HepG2 (cell line): ENCODE results near the gene C14orf93. TPM values are rescaled to one million over a fixed set of nuclear protein-coding genes. Genes with fewer than 3 reads are reported as not detected.

Experiments
- CENPT ChIP-seq: sonication (generic); formaldehyde crosslinking; IDR thresholded peaks from 2 replicates; pipeline ENCODE4 v1.8.0; 2022; ENCODE audit warnings: low read depth, mild to moderate bottlenecking, moderate library complexity, missing genetic modification reagents
- ELF3 ChIP-seq: IDR thresholded peaks from 2 replicates; pipeline ENCODE4 v1.6.1; 2016; ENCODE audit warnings: missing genetic modification reagents, missing compliant biosample characterization
- GFI1 ChIP-seq: sonication (generic); formaldehyde crosslinking; IDR thresholded peaks from 2 replicates; pipeline ENCODE4 v1.5.0; 2020; ENCODE audit warnings: missing genetic modification reagents, mild to moderate bottlenecking, borderline replicate concordance
- KMT2B ChIP-seq: IDR thresholded peaks from 2 replicates; pipeline ENCODE4 v1.6.1; 2016; ENCODE audit warnings: missing genetic modification reagents, missing compliant biosample characterization
- MEF2D ChIP-seq: sonication (generic); formaldehyde crosslinking; IDR thresholded peaks from 2 replicates; pipeline ENCODE4 v1.5.1; 2020; ENCODE audit warnings: mild to moderate bottlenecking, missing genetic modification reagents
- RFXANK ChIP-seq: IDR thresholded peaks from 2 replicates; pipeline ENCODE4 v1.6.1; 2016
- SOX5 ChIP-seq: IDR thresholded peaks from 2 replicates; pipeline ENCODE4 v1.6.1; 2016; ENCODE audit warnings: borderline replicate concordance
- TCF7 ChIP-seq: sonication (generic); IDR thresholded peaks from 2 replicates; pipeline ENCODE4 v1.6.1; 2016; ENCODE audit warnings: antibody characterized with exemption, low read depth
- ZFP36L2 ChIP-seq: sonication (generic); formaldehyde crosslinking; IDR thresholded peaks from 2 replicates; pipeline ENCODE4 v1.4.0; 2020; ENCODE audit warnings: missing genetic modification reagents
- ZNF224 ChIP-seq: sonication (generic); formaldehyde crosslinking; IDR thresholded peaks from 2 replicates; pipeline ENCODE4 v1.5.0; 2020; ENCODE audit warnings: mild to moderate bottlenecking, missing genetic modification reagents
- ZNF333 ChIP-seq: sonication (generic); formaldehyde crosslinking; IDR thresholded peaks from 2 replicates; pipeline ENCODE4 v1.4.0; 2020; ENCODE audit warnings: mild to moderate bottlenecking, missing genetic modification reagents, borderline replicate concordance
- ZNF432 ChIP-seq: sonication (generic); formaldehyde crosslinking; IDR thresholded peaks from 2 replicates; pipeline ENCODE4 v1.5.0; 2020; ENCODE audit warnings: missing genetic modification reagents, mild to moderate bottlenecking, borderline replicate concordance
- ZNF605 ChIP-seq: sonication (generic); formaldehyde crosslinking; IDR thresholded peaks from 2 replicates; pipeline ENCODE4 v1.8.0; 2022; ENCODE audit warnings: mild to moderate bottlenecking, missing genetic modification reagents
- ZNF652 ChIP-seq: IDR thresholded peaks from 2 replicates; pipeline ENCODE4 v1.6.1; 2016; ENCODE audit warnings: low read depth, borderline replicate concordance
- ZNF7 ChIP-seq: IDR thresholded peaks from 2 replicates; pipeline ENCODE4 v1.6.1; 2016; ENCODE audit warnings: missing biosample characterization, missing genetic modification reagents
- ZNF816 ChIP-seq: sonication (generic); formaldehyde crosslinking; IDR thresholded peaks from 2 replicates; pipeline ENCODE4 v1.8.0; 2022; ENCODE audit warnings: missing genetic modification reagents, mild to moderate bottlenecking, borderline replicate concordance
- polyA plus RNA-seq, 8 experiments: library from polyadenylated mRNA; depleted of rRNA in 3 of 8; stranded (reverse) in 7 of 8; unstranded in 1 of 8; fragments of >200 nt; fragmentation: Illumina TruSeq in 4 of 8; extraction: Trizol in 4 of 8; gene quantifications; 2 replicates each; pipeline versions ENCODE4 v1.2.1 to v1.2.3, GENCODE V29; 2011 to 2016; ENCODE audit warnings: low read depth in 4 of 8, missing spikeins in 1 of 8, mixed read lengths in 1 of 8; ENCODE audit not compliant: insufficient read depth in 1 of 8
- total RNA-seq, 5 experiments: library from RNA; depleted of rRNA; stranded (reverse); fragments of >200 nt; fragmentation: Illumina TruSeq; extraction: Trizol; gene quantifications; 2 replicates each; pipeline ENCODE4 v1.2.3, GENCODE V29; 2016; ENCODE audit warnings: low read depth in 1 of 5
- TF ChIP-seq, protein P1 (sequence below): sonication (generic); formaldehyde crosslinking; IDR thresholded peaks from 2 replicates; pipeline ENCODE4 v1.4.0; 2020; ENCODE audit warnings: missing genetic modification reagents, mild to moderate bottlenecking, borderline replicate concordance
- TF ChIP-seq, protein P2 (sequence below): sonication (generic); formaldehyde crosslinking; IDR thresholded peaks from 2 replicates; pipeline ENCODE4 v1.4.0; 2020; ENCODE audit warnings: missing genetic modification reagents, borderline replicate concordance
- TF ChIP-seq, protein P3 (sequence below): sonication (generic); formaldehyde crosslinking; IDR thresholded peaks from 2 replicates; pipeline ENCODE4 v1.5.0; 2020; ENCODE audit warnings: mild to moderate bottlenecking, missing genetic modification reagents

The C14orf93 gene
- total and polyA plus RNA-seq, 2 of the 13 experiments (the other 11 are each of a cell fraction or from before 2014, with no cell fraction given): 11.4 to 22.5 TPM

DNA sequence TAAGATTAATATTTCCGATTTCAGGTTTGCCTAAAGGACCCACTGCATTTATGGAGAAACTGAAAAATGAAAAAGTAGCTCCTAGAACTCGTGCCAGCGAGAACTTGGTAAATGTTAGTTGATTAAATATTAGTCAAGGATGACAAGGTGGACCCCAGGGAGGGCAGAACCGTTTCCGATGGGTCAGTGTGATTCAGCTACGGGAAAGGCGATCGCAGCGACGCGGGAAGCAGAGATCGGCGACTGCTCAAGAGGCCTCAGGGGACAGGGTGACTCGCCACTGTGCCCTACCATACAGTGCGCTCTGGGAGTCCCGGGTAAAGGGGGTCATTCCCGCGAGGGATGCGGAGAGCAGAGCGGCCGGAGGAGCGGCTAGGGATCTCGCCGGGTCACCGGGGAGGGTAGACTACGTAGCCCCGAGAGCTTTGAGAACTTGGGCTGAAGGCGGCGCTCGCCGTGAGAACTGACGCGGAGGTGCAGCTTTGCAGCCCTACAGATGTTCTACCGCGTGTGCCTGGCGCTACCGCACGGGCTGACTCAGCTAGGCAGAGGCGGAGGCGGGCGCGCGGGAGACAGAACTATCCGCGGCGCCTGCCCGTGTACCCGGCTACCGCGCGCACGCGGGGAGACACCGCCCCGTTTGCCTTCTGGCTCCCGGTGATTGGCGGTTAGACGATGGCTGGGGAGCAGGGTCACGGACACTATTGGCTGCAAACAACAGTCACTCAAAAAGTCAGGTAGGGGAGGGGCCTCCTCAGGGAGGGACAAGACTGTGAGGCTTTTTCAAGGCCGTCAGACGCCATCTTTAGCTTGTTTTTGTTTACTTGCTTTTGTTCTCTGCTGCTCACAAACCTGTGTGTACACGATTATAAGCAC is 3.2 kb downstream of the C14orf93 start (continued):
- TF ChIP-seq, protein P1, sequence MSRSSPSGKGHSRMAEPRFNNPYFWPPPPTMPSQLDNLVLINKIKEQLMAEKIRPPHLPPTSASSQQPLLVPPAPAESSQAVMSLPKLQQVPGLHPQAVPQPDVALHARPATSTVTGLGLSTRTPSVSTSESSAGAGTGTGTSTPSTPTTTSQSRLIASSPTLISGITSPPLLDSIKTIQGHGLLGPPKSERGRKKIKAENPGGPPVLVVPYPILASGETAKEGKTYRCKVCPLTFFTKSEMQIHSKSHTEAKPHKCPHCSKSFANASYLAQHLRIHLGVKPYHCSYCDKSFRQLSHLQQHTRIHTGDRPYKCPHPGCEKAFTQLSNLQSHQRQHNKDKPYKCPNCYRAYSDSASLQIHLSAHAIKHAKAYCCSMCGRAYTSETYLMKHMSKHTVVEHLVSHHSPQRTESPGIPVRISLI: peak; percentile 90
- TF ChIP-seq SOX5 (CRISPR knock-in tag): peak; percentile 75
- peak; percentile 99; the same call in 1 of the 2 replicates for TF ChIP-seq ZNF333
- peak; percentile 76; the same call in 1 of the 2 replicates for TF ChIP-seq ZNF7
- TF ChIP-seq ZNF816 (CRISPR knock-in tag): no peak
- peak; percentile 88 for TF ChIP-seq RFXANK (CRISPR knock-in tag)
- TF ChIP-seq, protein P2, sequence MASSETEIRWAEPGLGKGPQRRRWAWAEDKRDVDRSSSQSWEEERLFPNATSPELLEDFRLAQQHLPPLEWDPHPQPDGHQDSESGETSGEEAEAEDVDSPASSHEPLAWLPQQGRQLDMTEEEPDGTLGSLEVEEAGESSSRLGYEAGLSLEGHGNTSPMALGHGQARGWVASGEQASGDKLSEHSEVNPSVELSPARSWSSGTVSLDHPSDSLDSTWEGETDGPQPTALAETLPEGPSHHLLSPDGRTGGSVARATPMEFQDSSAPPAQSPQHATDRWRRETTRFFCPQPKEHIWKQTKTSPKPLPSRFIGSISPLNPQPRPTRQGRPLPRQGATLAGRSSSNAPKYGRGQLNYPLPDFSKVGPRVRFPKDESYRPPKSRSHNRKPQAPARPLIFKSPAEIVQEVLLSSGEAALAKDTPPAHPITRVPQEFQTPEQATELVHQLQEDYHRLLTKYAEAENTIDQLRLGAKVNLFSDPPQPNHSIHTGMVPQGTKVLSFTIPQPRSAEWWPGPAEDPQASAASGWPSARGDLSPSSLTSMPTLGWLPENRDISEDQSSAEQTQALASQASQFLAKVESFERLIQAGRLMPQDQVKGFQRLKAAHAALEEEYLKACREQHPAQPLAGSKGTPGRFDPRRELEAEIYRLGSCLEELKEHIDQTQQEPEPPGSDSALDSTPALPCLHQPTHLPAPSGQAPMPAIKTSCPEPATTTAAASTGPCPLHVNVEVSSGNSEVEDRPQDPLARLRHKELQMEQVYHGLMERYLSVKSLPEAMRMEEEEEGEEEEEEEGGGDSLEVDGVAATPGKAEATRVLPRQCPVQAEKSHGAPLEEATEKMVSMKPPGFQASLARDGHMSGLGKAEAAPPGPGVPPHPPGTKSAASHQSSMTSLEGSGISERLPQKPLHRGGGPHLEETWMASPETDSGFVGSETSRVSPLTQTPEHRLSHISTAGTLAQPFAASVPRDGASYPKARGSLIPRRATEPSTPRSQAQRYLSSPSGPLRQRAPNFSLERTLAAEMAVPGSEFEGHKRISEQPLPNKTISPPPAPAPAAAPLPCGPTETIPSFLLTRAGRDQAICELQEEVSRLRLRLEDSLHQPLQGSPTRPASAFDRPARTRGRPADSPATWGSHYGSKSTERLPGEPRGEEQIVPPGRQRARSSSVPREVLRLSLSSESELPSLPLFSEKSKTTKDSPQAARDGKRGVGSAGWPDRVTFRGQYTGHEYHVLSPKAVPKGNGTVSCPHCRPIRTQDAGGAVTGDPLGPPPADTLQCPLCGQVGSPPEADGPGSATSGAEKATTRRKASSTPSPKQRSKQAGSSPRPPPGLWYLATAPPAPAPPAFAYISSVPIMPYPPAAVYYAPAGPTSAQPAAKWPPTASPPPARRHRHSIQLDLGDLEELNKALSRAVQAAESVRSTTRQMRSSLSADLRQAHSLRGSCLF: peak; percentile 98
- TF ChIP-seq ZNF605 (CRISPR knock-in tag): peak; percentile 100
- TF ChIP-seq ELF3 (CRISPR knock-in tag): peak; percentile 94
- no peak; the same call in 1 of the 2 replicates for TF ChIP-seq ZNF652 (CRISPR knock-in tag)
- peak; percentile 98 for TF ChIP-seq KMT2B (CRISPR knock-in tag)
- peak; percentile 56; the same call in 1 of the 2 replicates for TF ChIP-seq CENPT (CRISPR knock-in tag)
- no peak for TF ChIP-seq TCF7
- TF ChIP-seq GFI1 (CRISPR knock-in tag): no peak; the same call in 1 of the 2 replicates
- TF ChIP-seq ZNF224 (CRISPR knock-in tag): peak; percentile 99
- TF ChIP-seq ZFP36L2: peak; percentile 94
- TF ChIP-seq ZNF432: 0 out of 2 replicates have a peak, but pooled peaks have one; percentile 70
- peak; percentile 86 for TF ChIP-seq MEF2D (CRISPR knock-in tag)
- TF ChIP-seq, protein P3, sequence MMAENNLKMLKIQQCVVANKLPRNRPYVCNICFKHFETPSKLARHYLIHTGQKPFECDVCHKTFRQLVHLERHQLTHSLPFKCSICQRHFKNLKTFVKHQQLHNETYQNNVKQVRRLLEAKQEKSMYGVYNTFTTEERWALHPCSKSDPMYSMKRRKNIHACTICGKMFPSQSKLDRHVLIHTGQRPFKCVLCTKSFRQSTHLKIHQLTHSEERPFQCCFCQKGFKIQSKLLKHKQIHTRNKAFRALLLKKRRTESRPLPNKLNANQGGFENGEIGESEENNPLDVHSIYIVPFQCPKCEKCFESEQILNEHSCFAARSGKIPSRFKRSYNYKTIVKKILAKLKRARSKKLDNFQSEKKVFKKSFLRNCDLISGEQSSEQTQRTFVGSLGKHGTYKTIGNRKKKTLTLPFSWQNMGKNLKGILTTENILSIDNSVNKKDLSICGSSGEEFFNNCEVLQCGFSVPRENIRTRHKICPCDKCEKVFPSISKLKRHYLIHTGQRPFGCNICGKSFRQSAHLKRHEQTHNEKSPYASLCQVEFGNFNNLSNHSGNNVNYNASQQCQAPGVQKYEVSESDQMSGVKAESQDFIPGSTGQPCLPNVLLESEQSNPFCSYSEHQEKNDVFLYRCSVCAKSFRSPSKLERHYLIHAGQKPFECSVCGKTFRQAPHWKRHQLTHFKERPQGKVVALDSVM (CRISPR knock-in tag): peak; percentile 82
